Sigmoid colon (tissue), 7 donors: ENCODE results near the gene SUPT20HL1. TPM values are rescaled to one million over a fixed set of nuclear protein-coding genes. Genes with fewer than 3 reads are reported as not detected.

Experiments used
- DNase-seq: peaks from one replicate; pipeline ENCODE4 v3.0.0-alpha.2; 2019
- H3K27ac ChIP-seq, 4 donors: fragments of 200-600 bp; sonication (generic); one replicate each; pipeline ENCODE4 v1.5.1; 2016 to 2019; ENCODE audit warnings: mild to moderate bottlenecking in 1 of 4
- H3K27me3 ChIP-seq, 3 donors: fragments of 200-600 bp; sonication (generic); one replicate each; pipeline ENCODE4 v1.5.1; 2019; ENCODE audit warnings: mild to moderate bottlenecking in 1 of 3
- H3K36me3 ChIP-seq, 4 donors: fragments of 200-600 bp; sonication (generic); one replicate each; pipeline ENCODE4 v1.5.1; 2016 to 2019
- H3K4me1 ChIP-seq, 4 donors: fragments of 200-600 bp; sonication (generic); one replicate each; pipeline ENCODE4 v1.5.1; 2017 to 2019
- H3K4me3 ChIP-seq, 4 donors: fragments of 200-600 bp; sonication (generic); one replicate each; pipeline ENCODE4 v1.5.1; 2017 to 2019; ENCODE audit warnings: mild to moderate bottlenecking in 2 of 4, moderate library complexity in 1 of 4
- H3K9me3 ChIP-seq, 4 donors: fragments of 200-600 bp in 3 of 4; sonication (generic) in 3 of 4; one replicate each; pipeline versions ENCODE4 v1.5.1 to v1.6.1; 2013 to 2019
- EP300 ChIP-seq, 4 donors: sonication (generic); formaldehyde crosslinking; IDR thresholded peaks; one replicate each; pipeline ENCODE4 v1.6.1; 2017; ENCODE audit warnings: antibody characterized with exemption in 4 of 4
- POLR2A ChIP-seq, 2 donors: fragments of 450-650 bp; IDR thresholded peaks; one replicate each; pipeline ENCODE4 v1.6.1; 2016; ENCODE audit warnings: antibody characterized with exemption in 2 of 2, mild to moderate bottlenecking in 2 of 2, moderate library complexity in 2 of 2
- POLR2AphosphoS5 ChIP-seq, 4 donors: sonication (generic); formaldehyde crosslinking; IDR thresholded peaks; one replicate each; pipeline ENCODE4 v1.6.1; 2017; ENCODE audit warnings: antibody characterized with exemption in 4 of 4
- WGBS, 2 donors: extraction: QIAGEN DNeasy Blood & Tissue Kit; methylation state at CpG; one replicate each; pipeline ENCODE4 v1.1.7; 2013; 5-methylcytosine and 5-hydroxymethylcytosine counted together
- intact Hi-C: fragments of 100-400 bp; cut with DNase I; formaldehyde crosslinking; loops from one replicate; pipeline ENCODE4 v1.15.1; 2023
- polyA plus RNA-seq, 3 donors: library from polyadenylated mRNA; stranded (reverse); fragments of 200-250 nt; gene quantifications; one replicate each; pipeline ENCODE4 v1.2.3, GENCODE V29; 2013
- total RNA-seq, 4 donors: library from RNA; depleted of rRNA; stranded (reverse); fragments of >200 nt; gene quantifications; one replicate each; pipeline ENCODE4 v1.1.0, GENCODE V29; 2016
- TF ChIP-seq, protein P1 (sequence below), 4 experiments: fragments of 450-650 bp in 3 of 4; fragments of 200-600 bp in 1 of 4; IDR thresholded peaks; one replicate each; pipeline ENCODE4 v1.5.1; 2016 to 2019; ENCODE audit warnings: antibody characterized with exemption in 4 of 4, mild to moderate bottlenecking in 3 of 4, moderate library complexity in 2 of 4
- donor health status: healthy with polysubstance abuse.
- donor health status: Bipolar disorder and iron deficiency.
- donor health status: healthy.

SUPT20HL1 gene
- total and polyA plus RNA-seq, 7 donors = 0.16 to 1.1 (median 0.36) TPM; not detected in 4

DNA sequence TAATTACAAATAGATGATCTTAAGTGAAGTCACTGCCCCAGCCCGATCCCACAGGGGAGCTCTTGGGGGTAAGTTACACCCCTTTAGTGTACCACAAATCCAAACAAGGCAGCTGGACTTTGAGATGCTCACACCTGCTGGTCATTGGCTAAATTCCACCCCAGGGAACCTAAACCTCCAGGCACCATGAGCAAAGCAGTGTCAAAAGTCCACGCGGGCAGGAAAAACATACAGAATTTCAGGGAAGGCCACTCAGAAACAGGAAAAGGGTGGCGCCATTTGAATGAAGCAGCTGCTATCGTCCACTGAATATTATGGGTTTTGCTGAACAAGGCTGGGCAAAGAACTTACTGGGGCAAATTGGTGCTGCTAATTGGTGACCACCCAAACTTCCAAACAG, 30.9 kb downstream of the SUPT20HL1 start:
- intact Hi-C loops = loop anchor here (10.0 kb wide), 1 partner anchor 753 kb away; no protein-coding TSS in a partner anchor
- H3K9me3 ChIP-seq = no peaks in the 10 kb centered on the region
- no peak for DNase-seq
- H3K4me3 ChIP-seq = no peak overlapping the region
- no peak for TF ChIP-seq POLR2A (IDR thresholded peaks at IDR 0.05)
- no peak for TF ChIP-seq POLR2AphosphoS5 (IDR thresholded peaks at IDR 0.05)
- TF ChIP-seq, protein P1, sequence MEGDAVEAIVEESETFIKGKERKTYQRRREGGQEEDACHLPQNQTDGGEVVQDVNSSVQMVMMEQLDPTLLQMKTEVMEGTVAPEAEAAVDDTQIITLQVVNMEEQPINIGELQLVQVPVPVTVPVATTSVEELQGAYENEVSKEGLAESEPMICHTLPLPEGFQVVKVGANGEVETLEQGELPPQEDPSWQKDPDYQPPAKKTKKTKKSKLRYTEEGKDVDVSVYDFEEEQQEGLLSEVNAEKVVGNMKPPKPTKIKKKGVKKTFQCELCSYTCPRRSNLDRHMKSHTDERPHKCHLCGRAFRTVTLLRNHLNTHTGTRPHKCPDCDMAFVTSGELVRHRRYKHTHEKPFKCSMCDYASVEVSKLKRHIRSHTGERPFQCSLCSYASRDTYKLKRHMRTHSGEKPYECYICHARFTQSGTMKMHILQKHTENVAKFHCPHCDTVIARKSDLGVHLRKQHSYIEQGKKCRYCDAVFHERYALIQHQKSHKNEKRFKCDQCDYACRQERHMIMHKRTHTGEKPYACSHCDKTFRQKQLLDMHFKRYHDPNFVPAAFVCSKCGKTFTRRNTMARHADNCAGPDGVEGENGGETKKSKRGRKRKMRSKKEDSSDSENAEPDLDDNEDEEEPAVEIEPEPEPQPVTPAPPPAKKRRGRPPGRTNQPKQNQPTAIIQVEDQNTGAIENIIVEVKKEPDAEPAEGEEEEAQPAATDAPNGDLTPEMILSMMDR (IDR thresholded peaks at IDR 0.05) = no peak
- TF ChIP-seq EP300 (IDR thresholded peaks at IDR 0.05) = no peak
- H3K27me3 ChIP-seq = no peaks in the 10 kb centered on the region
- H3K36me3 ChIP-seq = no peaks in the 10 kb centered on the region
- 18 to 67% methylated on average over 5 of the region's 5 CpGs for WGBS, 2 donors
- H3K4me1 ChIP-seq = peaks cover 0 to 6% (median 2%) of the 10 kb centered on the region in 4 donors
- no peak overlapping the region for H3K27ac ChIP-seq

DNA sequence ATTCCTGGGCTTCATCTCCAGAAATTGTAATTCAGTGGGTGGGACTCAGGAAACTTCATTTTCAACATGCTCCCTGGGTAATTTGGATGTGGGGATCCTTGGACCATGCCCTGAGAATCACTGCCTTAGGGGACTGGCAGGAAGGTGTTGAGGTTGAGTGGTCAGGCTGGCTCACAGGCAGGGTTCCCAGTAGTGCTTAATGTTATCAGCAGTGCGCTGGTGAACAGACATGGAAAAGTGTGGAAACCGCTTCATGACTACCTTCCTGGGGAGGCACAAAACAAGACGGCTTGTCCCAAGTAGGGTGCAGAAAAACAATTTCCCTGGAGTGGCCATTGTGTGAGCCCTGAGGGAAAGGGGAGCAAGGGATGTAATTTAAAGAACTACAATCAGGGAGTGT, 31.4 kb downstream of the SUPT20HL1 start:
- intact Hi-C loops = loop anchor here (10.0 kb wide), 1 partner anchor 753 kb away; no protein-coding TSS in a partner anchor
- H3K27me3 ChIP-seq = no peaks in the 10 kb centered on the region
- H3K36me3 ChIP-seq = no peaks in the 10 kb centered on the region
- DNase-seq = no peak
- no peak overlapping the region for H3K4me3 ChIP-seq
- peaks cover 0 to 9% (median 4%) of the 10 kb centered on the region in 4 donors for H3K4me1 ChIP-seq
- 91 to 93% methylated on average over 3 of the region's 3 CpGs for WGBS, 2 donors
- H3K9me3 ChIP-seq = no peaks in the 10 kb centered on the region
- no peak overlapping the region for H3K27ac ChIP-seq
- TF ChIP-seq, protein P1 (IDR thresholded peaks at IDR 0.05) = no peak
- TF ChIP-seq POLR2A (IDR thresholded peaks at IDR 0.05) = no peak
- no peak for TF ChIP-seq POLR2AphosphoS5 (IDR thresholded peaks at IDR 0.05)
- no peak for TF ChIP-seq EP300 (IDR thresholded peaks at IDR 0.05)

DNA sequence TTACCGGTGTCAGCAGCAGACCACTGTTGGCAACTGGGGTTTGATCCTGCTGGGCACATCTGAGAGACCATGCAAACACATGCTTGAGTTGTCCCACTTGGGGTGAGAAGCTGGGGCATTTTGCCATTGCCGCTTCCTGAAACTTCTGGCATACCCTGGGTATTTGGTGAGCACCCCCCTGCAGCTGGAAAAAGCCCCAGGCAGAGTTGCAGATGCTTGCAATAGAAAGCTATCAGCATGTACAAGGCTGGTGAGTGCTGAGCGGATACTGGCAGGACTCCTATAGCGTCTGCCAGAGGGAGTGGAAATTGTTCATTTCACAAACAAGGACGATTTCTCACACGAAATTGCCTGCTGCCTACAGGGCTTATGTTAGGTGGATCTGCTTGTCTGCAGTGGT, 32.3 kb downstream of the SUPT20HL1 start:
- TF ChIP-seq POLR2AphosphoS5 (IDR thresholded peaks at IDR 0.05) (no peak), POLR2A (IDR thresholded peaks at IDR 0.05) (no peak), EP300 (IDR thresholded peaks at IDR 0.05) (no peak)
- TF ChIP-seq, protein P1 (IDR thresholded peaks at IDR 0.05) = no peak
- peaks cover 0 to 16% (median 6%) of the 10 kb centered on the region in 4 donors for H3K4me1 ChIP-seq
- no peaks in the 10 kb centered on the region for H3K9me3 ChIP-seq
- no peak overlapping the region for H3K27ac ChIP-seq
- H3K36me3 ChIP-seq = no peaks in the 10 kb centered on the region
- no peak overlapping the region for H3K4me3 ChIP-seq
- DNase-seq = no peak
- 80 to 82% methylated on average over 6 of the region's 6 CpGs for WGBS, 2 donors
- intact Hi-C loops = loop anchor here (10.0 kb wide), 1 partner anchor 752 kb away; no protein-coding TSS in a partner anchor
- H3K27me3 ChIP-seq = no peaks in the 10 kb centered on the region

DNA sequence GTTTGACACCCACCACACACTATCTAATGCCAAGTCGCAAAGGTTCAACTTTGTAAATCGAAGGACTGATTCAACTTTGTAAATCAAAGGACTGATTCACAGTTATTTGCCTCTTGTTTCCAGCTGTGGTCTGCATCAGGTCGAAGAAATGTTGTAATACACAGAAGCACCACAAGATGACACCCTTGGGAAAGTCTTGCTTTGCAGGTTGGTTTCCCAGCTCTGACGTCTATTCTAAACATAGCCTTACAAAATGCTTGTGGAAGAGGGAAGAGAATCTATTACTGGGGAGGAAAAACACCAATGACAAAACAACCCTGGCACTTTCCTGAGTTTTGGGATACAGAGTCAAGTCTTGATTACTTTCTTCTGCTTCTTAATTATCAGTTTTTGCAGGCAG, 35.3 kb downstream of the SUPT20HL1 start:
- Histone ChIP-seq H3K36me3 (no peaks in the 10 kb centered on the region), H3K4me1 (peaks cover 0 to 26% (median 8%) of the 10 kb centered on the region in 4 donors), H3K27ac (peak overlapping the region; percentile 68 to 78 (median 72)), H3K9me3 (no peaks in the 10 kb centered on the region), H3K27me3 (no peaks in the 10 kb centered on the region), H3K4me3 (no peak overlapping the region)
- TF ChIP-seq, protein P1 (IDR thresholded peaks at IDR 0.05) = peak; percentile 56 to 76 (median 73)
- TF ChIP-seq EP300 (IDR thresholded peaks at IDR 0.05) (no peak), POLR2A (IDR thresholded peaks at IDR 0.05) (no peak), POLR2AphosphoS5 (IDR thresholded peaks at IDR 0.05) (peak in 2 of 4 donors; percentile 19 to 35)
- intact Hi-C loops = loop anchor here (1.0 to 10.0 kb wide), 2 partner anchors 101 to 749 kb away; no protein-coding TSS in a partner anchor
- DNase-seq = no peak
- WGBS, 2 donors = 1 to 2% methylated on average over 4 of the region's 4 CpGs
